ENCODE results near the gene UVSSA.

UVSSA gene

GRCh38 chr4:1346781-1347409 lies at the start of gene UVSSA:
Gene UVSSA, plus strand, starts transcription at chr4:1347208. Its CDS starts 884 bp downstream, at chr4:1348092.
- peak; percentile 100 for DNase-seq (ENCODE audit: low read depth)

GRCh38 chr4:1297456-1298325 lies 49.3 kb upstream of the UVSSA start:
- DNase-seq (ENCODE audit: low read depth), result no peak

- no peak for DNase-seq (ENCODE audit: low read depth)
Observed at GRCh38 chr4:1298461-1298860, 48.5 kb upstream of the UVSSA start.

GRCh38 chr4:1299301-1299860 lies 47.6 kb upstream of the UVSSA start:
- DNase-seq (ENCODE audit: low read depth), result no peak

- DNase-seq (ENCODE audit: low read depth), result no peak
Observed at GRCh38 chr4:1300466-1301455, 46.2 kb upstream of the UVSSA start.

GRCh38 chr4:1302159-1302558 lies 44.8 kb upstream of the UVSSA start:
- no peak for DNase-seq (ENCODE audit: low read depth)

- no peak for DNase-seq (ENCODE audit: low read depth)
Observed at GRCh38 chr4:1305261-1305711, 41.7 kb upstream of the UVSSA start.

GRCh38 chr4:1305781-1306455 lies 41.1 kb upstream of the UVSSA start:
- no peak for DNase-seq (ENCODE audit: low read depth)

- DNase-seq (ENCODE audit: low read depth), result no peak
Observed at GRCh38 chr4:1307951-1308735, 38.9 kb upstream of the UVSSA start.

GRCh38 chr4:1309261-1310010 lies 37.6 kb upstream of the UVSSA start:
- peak; percentile 48 for DNase-seq (ENCODE audit: low read depth)

GRCh38 chr4:1310031-1310795 lies 36.8 kb upstream of the UVSSA start:
- DNase-seq (ENCODE audit: low read depth), result no peak

GRCh38 chr4:1310796-1311631 lies 36.0 kb upstream of the UVSSA start:
- no peak for DNase-seq (ENCODE audit: low read depth)

GRCh38 chr4:1312821-1313640 lies 34.0 kb upstream of the UVSSA start:
- DNase-seq (ENCODE audit: low read depth), result no peak

GRCh38 chr4:1315306-1315705 lies 31.7 kb upstream of the UVSSA start:
- DNase-seq (ENCODE audit: low read depth), result no peak

- DNase-seq (ENCODE audit: low read depth), result no peak
Observed at GRCh38 chr4:1315836-1316536, 31.0 kb upstream of the UVSSA start.

GRCh38 chr4:1316537-1317168 lies 30.4 kb upstream of the UVSSA start:
- DNase-seq (ENCODE audit: low read depth), result no peak

Data from activated T-cell treated with anti-CD3 and anti-CD28 coated beads for 24 hours (primary cell).